PFSK-1 (cell line): Measurements from ENCODE around the gene XPO1.
A peak's percentile ranks its signal among the peaks of the same experiment; 100 is the strongest.
"Not testable (repeated sequence)": the region's sequence is repeated elsewhere in the genome, so short reads cannot be mapped to it uniquely, and the experiment has no call there.

ENCODE experiments used
- POLR2AphosphoS5 ChIP-seq: IDR thresholded peaks from 2 replicates; pipeline ENCODE4 v1.6.1; 2012; ENCODE audit warnings: low read depth, mild to moderate bottlenecking, control low read depth, low read length, moderate library complexity
- SIN3A ChIP-seq: IDR thresholded peaks from 2 replicates; pipeline ENCODE4 v1.6.1; 2012; ENCODE audit warnings: mild to moderate bottlenecking, low read length, moderate library complexity, borderline replicate concordance; ENCODE audit not compliant: insufficient read depth
- TAF1 ChIP-seq: IDR thresholded peaks from 2 replicates; pipeline ENCODE4 v1.6.1; 2012; ENCODE audit warnings: low read length, control low read depth, borderline replicate concordance; ENCODE audit not compliant: insufficient read depth
- TF ChIP-seq, protein P1 (sequence below), 2 experiments: IDR thresholded peaks; 2 replicates each; pipeline versions ENCODE4 v1.6.1 to v1.8.0; 2011 to 2012; ENCODE audit warnings: low read depth in 2 of 2, low read length in 2 of 2, control low read depth in 1 of 2, inconsistent platforms in 1 of 2, mild to moderate bottlenecking in 1 of 2, moderate library complexity in 1 of 2; ENCODE audit not compliant: insufficient read depth in 1 of 2

DNA sequence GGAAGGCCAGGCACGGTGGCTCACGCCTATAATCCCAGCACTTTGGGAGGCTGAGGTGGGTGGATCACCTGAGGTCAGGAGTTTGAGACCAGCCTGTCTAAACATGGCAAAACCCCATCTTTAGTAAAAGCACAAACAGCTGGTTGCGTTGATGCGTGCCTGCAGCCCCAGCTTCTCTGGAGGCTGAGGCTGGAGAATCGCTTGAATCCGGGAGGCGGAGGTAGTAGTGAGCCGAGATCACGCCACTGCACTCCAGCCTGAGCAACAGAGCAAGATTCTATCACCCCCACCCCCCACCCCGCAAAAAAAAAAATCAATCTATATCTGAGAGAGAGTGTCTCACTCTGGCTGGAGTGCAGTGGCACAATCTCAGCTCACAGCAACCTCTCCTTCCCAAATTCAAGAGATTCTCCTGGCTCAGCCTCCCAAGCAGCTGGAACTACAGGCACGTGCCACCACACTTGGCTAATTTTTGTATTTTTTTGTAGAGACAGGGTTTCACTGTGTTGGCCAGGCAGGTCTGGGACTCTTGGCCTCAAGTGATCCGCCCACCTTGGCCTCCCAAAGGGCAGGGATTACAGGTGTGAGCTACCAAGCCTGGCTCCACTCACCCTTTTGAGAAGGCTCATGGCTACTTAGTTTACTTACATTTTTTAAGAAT lies 61.1 kb downstream of the XPO1 start:
- peak; percentile 38; the same call in 1 of the 2 replicates for TF ChIP-seq POLR2AphosphoS5
- TF ChIP-seq, protein P1, sequence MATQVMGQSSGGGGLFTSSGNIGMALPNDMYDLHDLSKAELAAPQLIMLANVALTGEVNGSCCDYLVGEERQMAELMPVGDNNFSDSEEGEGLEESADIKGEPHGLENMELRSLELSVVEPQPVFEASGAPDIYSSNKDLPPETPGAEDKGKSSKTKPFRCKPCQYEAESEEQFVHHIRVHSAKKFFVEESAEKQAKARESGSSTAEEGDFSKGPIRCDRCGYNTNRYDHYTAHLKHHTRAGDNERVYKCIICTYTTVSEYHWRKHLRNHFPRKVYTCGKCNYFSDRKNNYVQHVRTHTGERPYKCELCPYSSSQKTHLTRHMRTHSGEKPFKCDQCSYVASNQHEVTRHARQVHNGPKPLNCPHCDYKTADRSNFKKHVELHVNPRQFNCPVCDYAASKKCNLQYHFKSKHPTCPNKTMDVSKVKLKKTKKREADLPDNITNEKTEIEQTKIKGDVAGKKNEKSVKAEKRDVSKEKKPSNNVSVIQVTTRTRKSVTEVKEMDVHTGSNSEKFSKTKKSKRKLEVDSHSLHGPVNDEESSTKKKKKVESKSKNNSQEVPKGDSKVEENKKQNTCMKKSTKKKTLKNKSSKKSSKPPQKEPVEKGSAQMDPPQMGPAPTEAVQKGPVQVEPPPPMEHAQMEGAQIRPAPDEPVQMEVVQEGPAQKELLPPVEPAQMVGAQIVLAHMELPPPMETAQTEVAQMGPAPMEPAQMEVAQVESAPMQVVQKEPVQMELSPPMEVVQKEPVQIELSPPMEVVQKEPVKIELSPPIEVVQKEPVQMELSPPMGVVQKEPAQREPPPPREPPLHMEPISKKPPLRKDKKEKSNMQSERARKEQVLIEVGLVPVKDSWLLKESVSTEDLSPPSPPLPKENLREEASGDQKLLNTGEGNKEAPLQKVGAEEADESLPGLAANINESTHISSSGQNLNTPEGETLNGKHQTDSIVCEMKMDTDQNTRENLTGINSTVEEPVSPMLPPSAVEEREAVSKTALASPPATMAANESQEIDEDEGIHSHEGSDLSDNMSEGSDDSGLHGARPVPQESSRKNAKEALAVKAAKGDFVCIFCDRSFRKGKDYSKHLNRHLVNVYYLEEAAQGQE (IDR thresholded peaks at IDR 0.05; ENCODE audit: insufficient read depth in 1 of 2, low read depth in 2 of 2, low read length in 2 of 2), result not testable (repeated sequence)
- not testable (repeated sequence) for TF ChIP-seq TAF1, SIN3A
